GM12872 (cell line): ENCODE data around the gene NMRAL1.

Experiments used
- TF ChIP-seq, protein P1 (sequence below): IDR thresholded peaks from 3 replicates; pipeline ENCODE4 v1.5.1; 2011; ENCODE audit warnings: low read depth, mild to moderate bottlenecking, low read length, moderate library complexity; ENCODE audit not compliant: insufficient read depth

Gene NMRAL1

DNA sequence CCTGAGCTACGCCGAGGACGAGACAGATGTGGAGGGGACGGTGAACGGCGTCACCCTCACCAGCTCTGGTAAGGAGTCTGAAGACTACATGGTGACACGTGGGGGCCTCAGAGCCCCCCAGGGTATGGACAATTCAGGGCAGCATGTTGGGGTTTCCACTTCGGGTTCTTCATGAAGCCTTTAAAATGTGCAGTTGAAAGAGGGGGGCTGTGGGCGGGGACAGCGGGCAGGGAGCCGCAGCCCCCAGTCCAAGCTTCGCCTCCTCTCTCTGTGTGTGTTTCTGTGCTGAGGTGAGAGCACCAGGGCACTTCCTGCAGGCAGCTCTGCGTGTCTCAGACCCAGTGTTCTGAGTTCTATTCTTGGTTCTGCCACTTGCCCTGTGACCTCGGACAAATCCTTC lies 24.0 kb downstream of the NMRAL1 start:
- TF ChIP-seq, protein P1, sequence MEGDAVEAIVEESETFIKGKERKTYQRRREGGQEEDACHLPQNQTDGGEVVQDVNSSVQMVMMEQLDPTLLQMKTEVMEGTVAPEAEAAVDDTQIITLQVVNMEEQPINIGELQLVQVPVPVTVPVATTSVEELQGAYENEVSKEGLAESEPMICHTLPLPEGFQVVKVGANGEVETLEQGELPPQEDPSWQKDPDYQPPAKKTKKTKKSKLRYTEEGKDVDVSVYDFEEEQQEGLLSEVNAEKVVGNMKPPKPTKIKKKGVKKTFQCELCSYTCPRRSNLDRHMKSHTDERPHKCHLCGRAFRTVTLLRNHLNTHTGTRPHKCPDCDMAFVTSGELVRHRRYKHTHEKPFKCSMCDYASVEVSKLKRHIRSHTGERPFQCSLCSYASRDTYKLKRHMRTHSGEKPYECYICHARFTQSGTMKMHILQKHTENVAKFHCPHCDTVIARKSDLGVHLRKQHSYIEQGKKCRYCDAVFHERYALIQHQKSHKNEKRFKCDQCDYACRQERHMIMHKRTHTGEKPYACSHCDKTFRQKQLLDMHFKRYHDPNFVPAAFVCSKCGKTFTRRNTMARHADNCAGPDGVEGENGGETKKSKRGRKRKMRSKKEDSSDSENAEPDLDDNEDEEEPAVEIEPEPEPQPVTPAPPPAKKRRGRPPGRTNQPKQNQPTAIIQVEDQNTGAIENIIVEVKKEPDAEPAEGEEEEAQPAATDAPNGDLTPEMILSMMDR: no peak

DNA sequence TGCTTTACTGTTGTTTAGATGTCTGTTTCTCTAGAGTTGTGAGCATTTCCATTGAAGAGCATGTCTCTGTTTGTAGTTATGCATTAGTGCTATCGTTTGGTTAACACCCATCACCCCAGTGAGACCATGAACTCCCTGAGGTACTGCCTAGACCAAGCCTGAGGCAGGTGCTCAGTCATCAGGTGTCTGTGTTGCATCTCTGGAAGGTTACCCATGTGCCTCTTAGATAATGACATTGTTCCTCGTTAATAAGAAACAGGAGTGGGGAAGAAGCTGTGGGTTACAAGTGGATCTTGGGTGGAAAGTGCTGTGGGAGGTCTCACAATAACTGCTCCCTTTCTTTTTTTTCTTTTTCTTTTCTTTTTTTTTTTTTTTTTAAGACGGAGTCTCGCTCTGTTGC lies 30.4 kb downstream of the NMRAL1 start:
- TF ChIP-seq, protein P1: no peak

DNA sequence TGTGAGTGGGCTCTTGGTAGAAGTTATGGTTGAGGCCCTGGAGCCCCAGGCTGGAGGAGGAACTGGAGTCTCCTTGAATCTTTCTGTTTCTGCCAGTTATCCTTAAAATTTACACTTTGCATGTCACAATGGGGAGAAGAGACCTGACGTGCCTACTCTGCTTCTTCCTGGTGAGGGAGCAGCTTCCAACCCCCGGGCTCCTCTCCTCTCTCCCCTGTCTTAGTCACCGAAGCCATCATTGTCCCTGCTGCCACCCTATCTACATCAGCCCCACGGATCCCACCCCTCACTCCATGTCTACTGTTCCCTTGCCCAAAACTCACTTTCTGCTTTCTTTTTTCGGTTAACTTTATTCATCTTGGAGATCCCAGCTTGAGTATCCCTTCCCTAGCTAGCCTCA lies 31.2 kb downstream of the NMRAL1 start:
- TF ChIP-seq, protein P1: no peak

DNA sequence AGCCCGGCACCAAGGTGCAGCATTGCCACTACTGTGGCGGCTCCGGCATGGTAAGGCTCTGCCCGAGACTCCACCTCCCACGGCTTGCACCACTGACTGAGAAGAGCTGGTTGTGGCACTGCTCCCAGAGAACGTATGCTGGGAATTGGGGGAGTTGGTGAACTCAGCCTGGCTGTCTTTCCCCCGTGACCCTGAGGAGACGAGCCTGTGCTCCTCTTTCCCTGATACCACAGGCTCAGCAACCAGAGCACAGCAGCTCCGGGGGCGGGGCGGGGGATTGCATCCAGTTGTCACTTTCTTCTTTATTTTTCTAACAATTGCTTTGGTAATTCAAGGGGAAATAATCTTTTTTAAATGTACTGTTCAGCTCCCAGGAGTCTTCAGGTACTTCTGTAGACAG lies 32.1 kb downstream of the NMRAL1 start:
- TF ChIP-seq, protein P1: no peak

DNA sequence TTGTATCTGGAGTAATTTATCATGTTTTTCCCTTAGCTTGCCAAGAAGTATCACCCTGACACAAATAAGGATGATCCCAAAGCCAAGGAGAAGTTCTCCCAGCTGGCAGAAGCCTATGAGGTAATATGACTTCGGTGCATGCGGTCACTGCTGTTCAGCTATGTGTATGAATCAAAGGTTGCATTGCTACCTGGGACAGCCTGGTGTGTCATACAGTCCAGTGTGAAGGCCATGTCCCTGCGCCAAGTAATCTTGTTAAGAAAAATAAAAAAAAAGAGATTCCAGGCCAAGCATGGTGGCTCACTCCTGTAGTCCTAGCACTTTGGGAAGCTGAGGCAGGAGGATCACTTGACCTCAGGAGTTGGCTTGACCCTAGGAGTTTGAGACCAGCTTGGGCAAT lies 37.1 kb downstream of the NMRAL1 start:
- TF ChIP-seq, protein P1: no peak

DNA sequence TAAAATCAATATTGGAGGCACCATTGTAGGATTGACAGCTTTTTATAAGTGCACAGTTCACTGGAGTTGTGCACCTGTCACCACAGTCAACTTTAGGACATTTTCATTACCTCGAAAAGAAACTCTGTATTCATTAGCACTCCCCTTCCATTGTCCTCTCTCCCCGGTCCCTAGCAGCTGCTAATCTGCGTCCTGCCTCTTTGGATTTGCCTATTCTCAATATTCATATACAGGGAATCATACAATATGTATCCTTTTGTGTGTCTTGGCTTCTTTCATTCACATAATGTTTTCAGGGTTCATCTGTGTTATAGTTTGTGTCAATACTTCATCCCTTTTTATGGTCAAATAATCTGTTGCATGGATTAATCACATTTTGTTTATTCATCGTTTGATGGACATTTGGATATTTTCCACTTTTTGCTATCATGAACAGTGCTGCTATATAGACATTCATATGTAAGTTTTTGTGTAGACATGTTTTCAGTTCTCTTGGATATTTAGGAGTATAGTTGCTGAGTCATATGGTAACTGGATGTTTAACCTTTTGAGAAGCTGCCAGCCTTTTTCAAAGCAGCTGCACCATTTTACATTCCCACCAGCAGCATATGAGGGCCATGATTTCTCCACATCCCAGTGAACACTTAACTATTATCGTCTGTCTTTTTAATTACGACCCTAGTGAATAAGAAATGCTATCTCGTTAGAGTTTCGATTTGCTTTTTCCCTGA lies 38.9 kb downstream of the NMRAL1 start:
- TF ChIP-seq, protein P1: no peak

DNA sequence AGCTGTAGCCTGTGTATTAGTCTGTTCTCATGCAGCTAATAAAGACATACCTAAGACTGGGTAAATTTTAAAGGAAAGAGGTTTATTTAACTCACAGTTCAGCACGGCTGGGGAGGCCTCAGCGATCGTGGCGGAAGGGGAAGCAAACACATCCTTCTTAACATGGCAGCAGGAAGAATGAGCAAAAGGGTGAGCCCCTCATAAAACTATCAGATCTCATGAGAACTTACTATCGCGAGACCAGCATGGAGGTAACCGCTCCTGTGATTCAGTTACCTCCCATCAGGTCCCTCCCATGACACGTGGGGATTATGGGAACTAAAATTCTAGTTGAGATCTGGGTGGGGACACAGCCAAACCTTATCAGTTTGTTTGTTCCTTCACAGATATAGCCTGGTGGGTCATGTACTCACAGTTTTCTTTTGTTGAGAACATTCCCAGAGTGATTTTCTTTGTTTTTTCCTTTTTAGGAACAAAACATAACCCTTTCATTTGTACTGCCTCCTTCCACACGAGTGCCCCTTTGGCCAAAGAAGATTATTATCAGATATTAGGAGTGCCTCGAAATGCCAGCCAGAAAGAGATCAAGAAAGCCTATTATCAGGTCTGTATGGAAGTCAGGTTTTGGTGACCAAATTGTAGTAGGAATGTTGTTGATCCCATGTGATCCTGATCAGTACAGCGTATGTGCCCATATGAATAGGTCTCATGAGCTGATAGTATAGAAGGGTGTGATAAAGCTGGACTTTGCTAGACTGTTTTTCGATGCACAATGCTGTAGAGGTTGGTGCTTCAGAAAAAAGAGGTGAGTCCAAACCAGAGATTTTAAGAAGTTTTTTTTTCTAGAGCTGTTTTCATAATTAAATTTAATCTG lies 40.3 kb downstream of the NMRAL1 start:
- TF ChIP-seq, protein P1: no peak
